NT2/D1 (cell line): ENCODE data around the gene GGTLC2.
"Not testable (repeated sequence)": the region's sequence is repeated elsewhere in the genome, so short reads cannot be mapped to it uniquely, and the experiment has no call there.

Experiments used
- DNase-seq: peaks from one replicate; pipeline ENCODE4 v3.0.0-alpha.2; 2011; ENCODE audit warnings: low read depth, low spot score
- H3K27me3 ChIP-seq: 2 replicates; pipeline ENCODE4 v1.6.0; 2011; ENCODE audit warnings: mild to moderate bottlenecking; ENCODE audit not compliant: insufficient read length, insufficient read depth
- H3K36me3 ChIP-seq: 2 replicates; pipeline ENCODE4 v1.6.1; 2011; ENCODE audit warnings: mild to moderate bottlenecking, low read length, mixed read lengths; ENCODE audit not compliant: insufficient read depth, insufficient read length
- H3K4me1 ChIP-seq: 2 replicates; pipeline ENCODE4 v1.5.1; 2011; ENCODE audit not compliant: insufficient read depth, insufficient read length
- H3K4me3 ChIP-seq: 2 replicates; pipeline ENCODE4 v1.5.1; 2011; ENCODE audit warnings: low read depth; ENCODE audit not compliant: insufficient read length
- H3K9ac ChIP-seq: 2 replicates; pipeline ENCODE4 v1.6.0; 2011; ENCODE audit warnings: low read depth; ENCODE audit not compliant: insufficient read length
- H3K9me3 ChIP-seq: 2 replicates; pipeline ENCODE4 v1.5.1; 2011; ENCODE audit warnings: mild to moderate bottlenecking, low read length; ENCODE audit not compliant: insufficient read depth
- SUZ12 ChIP-seq: IDR thresholded peaks from 2 replicates; pipeline ENCODE4 v1.6.1; 2011; ENCODE audit not compliant: insufficient read length, insufficient read depth; ENCODE audit errors: extremely low read depth
- YY1 ChIP-seq: IDR thresholded peaks from 2 replicates; pipeline ENCODE4 v1.6.1; 2011; ENCODE audit not compliant: insufficient read length, insufficient read depth
- ZNF274 ChIP-seq: IDR thresholded peaks from 2 replicates; pipeline ENCODE4 v1.6.1; 2011; ENCODE audit warnings: mild to moderate bottlenecking, low read depth, low read length

Gene GGTLC2

GRCh38 chr22:22685586-22685985 lies 41.2 kb downstream of the GGTLC2 start:
- peaks cover 100% of the 10 kb centered on the region for H3K27me3 ChIP-seq
- H3K9ac ChIP-seq = no peak overlapping the region
- peaks cover 8% of the 10 kb centered on the region; the same call in 1 of the 2 replicates for H3K9me3 ChIP-seq
- TF ChIP-seq ZNF274 (no peak), SUZ12 (no peak), YY1 (no peak)
- H3K36me3 ChIP-seq = no peaks in the 10 kb centered on the region
- H3K4me1 ChIP-seq = no peaks in the 10 kb centered on the region
- H3K4me3 ChIP-seq = no peak overlapping the region
- DNase-seq = no peak

GRCh38 chr22:22686202-22687115 lies 42.0 kb downstream of the GGTLC2 start:
- not testable (repeated sequence) for H3K4me1 ChIP-seq, DNase-seq, H3K9me3 ChIP-seq, H3K4me3 ChIP-seq, H3K9ac ChIP-seq, H3K36me3 ChIP-seq
- H3K27me3 ChIP-seq = peaks cover 100% of the 10 kb centered on the region

- DNase-seq = no peak
- Histone ChIP-seq H3K27me3 (peaks cover 100% of the 10 kb centered on the region), H3K9ac (no peak overlapping the region), H3K4me1 (no peaks in the 10 kb centered on the region), H3K4me3 (no peak overlapping the region), H3K36me3 (no peaks in the 10 kb centered on the region), H3K9me3 (peaks cover 1% of the 10 kb centered on the region; the same call in 1 of the 2 replicates)
- no peak for TF ChIP-seq YY1
- no peak for TF ChIP-seq SUZ12
- no peak for TF ChIP-seq ZNF274
Measured at GRCh38 chr22:22687638-22688500, 43.5 kb downstream of the GGTLC2 start.

GRCh38 chr22:22689621-22690345 lies 45.4 kb downstream of the GGTLC2 start:
- DNase-seq = no peak
- H3K9ac ChIP-seq = no peak overlapping the region
- H3K4me1 ChIP-seq = no peaks in the 10 kb centered on the region
- H3K4me3 ChIP-seq = no peak overlapping the region
- TF ChIP-seq SUZ12 = no peak
- TF ChIP-seq YY1 = no peak
- TF ChIP-seq ZNF274 = no peak
- peaks cover 100% of the 10 kb centered on the region for H3K27me3 ChIP-seq
- H3K36me3 ChIP-seq = no peaks in the 10 kb centered on the region
- H3K9me3 ChIP-seq = no peaks in the 10 kb centered on the region

- H3K27me3 ChIP-seq = peaks cover 100% of the 10 kb centered on the region
Measured at GRCh38 chr22:22691055-22691454, 46.6 kb downstream of the GGTLC2 start.

GRCh38 chr22:22691716-22692701 lies 47.6 kb downstream of the GGTLC2 start:
- DNase-seq = no peak
- Histone ChIP-seq H3K27me3 (peaks cover 99% of the 10 kb centered on the region), H3K4me3 (no peak overlapping the region), H3K9me3 (no peaks in the 10 kb centered on the region), H3K4me1 (no peaks in the 10 kb centered on the region), H3K9ac (no peak overlapping the region), H3K36me3 (no peaks in the 10 kb centered on the region)
- TF ChIP-seq SUZ12 = no peak
- TF ChIP-seq ZNF274 = no peak
- no peak for TF ChIP-seq YY1

More at GRCh38 chr22:22691055-22691454, 46.6 kb downstream of the GGTLC2 start:
- no peaks in the 10 kb centered on the region for H3K4me1 ChIP-seq
- no peak for TF ChIP-seq ZNF274
- TF ChIP-seq SUZ12 = no peak
- no peak for TF ChIP-seq YY1
- H3K9me3 ChIP-seq = no peaks in the 10 kb centered on the region
- no peak overlapping the region for H3K9ac ChIP-seq
- H3K36me3 ChIP-seq = no peaks in the 10 kb centered on the region
- no peak overlapping the region for H3K4me3 ChIP-seq
- no peak for DNase-seq
